ENCODE measurements around the gene CD101.
"Not testable (repeated sequence)": the region's sequence is repeated elsewhere in the genome, so short reads cannot be mapped to it uniquely, and the experiment has no call there.

Gene CD101, protein sequence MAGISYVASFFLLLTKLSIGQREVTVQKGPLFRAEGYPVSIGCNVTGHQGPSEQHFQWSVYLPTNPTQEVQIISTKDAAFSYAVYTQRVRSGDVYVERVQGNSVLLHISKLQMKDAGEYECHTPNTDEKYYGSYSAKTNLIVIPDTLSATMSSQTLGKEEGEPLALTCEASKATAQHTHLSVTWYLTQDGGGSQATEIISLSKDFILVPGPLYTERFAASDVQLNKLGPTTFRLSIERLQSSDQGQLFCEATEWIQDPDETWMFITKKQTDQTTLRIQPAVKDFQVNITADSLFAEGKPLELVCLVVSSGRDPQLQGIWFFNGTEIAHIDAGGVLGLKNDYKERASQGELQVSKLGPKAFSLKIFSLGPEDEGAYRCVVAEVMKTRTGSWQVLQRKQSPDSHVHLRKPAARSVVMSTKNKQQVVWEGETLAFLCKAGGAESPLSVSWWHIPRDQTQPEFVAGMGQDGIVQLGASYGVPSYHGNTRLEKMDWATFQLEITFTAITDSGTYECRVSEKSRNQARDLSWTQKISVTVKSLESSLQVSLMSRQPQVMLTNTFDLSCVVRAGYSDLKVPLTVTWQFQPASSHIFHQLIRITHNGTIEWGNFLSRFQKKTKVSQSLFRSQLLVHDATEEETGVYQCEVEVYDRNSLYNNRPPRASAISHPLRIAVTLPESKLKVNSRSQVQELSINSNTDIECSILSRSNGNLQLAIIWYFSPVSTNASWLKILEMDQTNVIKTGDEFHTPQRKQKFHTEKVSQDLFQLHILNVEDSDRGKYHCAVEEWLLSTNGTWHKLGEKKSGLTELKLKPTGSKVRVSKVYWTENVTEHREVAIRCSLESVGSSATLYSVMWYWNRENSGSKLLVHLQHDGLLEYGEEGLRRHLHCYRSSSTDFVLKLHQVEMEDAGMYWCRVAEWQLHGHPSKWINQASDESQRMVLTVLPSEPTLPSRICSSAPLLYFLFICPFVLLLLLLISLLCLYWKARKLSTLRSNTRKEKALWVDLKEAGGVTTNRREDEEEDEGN
- total RNA-seq: 2.4 to 7.0 reads per million in 2 donors

DNA sequence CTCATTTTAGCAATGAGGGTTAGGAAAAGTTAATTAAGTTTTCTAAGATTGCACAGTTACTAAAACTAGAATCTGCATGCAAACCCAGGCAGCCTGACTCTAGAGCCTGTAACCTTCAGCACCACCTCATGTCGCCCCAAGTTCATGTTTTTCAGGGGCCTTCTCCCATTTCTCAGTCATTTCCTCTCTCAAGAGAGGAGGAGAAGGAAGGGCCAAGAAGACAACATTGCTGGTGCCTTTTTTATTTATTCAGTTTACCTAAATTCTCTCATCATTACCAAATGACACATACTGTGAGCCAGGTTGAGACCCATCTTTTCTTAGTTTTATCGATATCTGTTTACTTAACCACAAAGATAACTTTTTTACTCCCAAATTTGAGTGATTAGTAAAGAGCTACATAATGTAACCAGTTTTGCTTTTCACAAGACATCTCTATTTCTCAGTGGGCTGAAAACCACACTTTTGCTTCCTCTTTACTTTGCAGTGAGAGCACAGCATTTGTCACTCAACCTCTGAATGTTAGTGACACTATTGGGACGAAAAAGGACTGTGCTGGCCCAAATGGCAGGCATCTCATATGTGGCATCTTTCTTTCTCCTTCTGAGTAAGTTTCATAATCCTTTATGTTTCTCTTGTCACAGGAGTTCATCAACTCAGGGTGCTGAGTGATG lies at the start of gene CD101:
CD101 (plus strand) TSS at position 507 of the 674 bp plus-strand sequence; CDS start at position 565, 58 bp downstream.
- no peak for DNase-seq

DNA sequence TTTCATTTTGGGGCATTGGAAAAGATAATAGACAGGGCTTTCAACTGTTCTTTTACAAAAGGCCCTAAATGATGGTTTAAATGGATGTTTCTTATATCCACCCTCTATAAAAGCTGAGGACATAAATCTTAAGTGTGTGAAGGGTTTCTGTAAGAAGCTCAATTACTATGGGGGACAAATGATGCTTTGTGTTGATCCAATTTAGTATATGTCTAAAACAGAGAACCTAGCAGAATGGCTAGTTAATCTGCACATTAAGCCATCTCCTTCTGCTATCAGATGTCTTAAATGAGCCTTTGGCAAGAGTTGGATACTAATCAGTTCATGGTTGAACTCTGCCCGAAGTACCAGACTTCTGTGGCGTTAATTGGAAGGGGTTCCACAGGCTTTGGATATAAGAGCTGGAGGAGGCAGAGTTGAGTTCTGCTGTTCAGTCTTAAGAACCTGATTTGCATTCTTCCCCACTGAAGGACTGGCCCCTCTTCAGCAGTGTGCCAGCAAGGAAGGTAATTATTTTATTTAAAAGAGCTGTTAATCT lies 48.8 kb upstream of the CD101 start:
- no peak for DNase-seq

DNA sequence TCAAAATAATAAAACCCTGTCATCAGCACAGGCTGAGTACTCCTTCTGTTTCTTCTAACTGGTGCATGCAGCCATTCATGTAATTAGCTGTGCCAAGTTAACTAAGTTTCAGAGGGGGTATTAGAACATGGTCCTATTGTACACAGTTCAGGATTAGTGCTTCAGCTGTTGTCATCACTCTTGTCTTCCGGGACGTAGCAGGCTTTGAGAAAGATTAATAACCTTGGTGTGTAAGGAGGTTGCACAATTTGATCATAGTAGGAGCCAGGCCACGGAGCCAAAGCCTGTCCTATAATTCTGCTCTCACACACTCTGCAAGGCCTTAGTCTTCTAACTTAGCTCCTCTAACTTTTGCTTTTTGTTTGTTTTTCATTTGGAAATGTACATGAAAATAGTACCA lies 47.1 kb upstream of the CD101 start:
- no peak for DNase-seq

DNA sequence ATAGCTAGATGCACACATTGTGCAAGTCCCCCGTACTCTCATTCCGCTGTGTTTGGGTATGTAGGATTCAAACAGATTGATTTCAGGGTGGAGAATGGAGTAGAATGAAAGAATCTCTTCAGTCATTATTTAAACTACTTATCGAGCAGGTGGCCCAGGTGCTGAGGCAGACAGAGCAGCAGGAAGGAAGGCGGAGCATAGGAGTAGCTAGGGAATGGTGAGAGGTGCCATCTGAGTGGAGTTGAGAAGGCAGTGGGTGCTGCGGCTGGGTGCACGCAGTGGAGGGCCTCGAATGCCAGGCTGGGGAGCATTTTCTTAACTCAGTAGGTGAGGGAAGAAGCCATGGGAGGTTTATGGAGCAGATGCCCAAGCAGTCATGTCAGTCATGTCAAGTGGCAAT lies 45.2 kb upstream of the CD101 start:
- DNase-seq: no peak

DNA sequence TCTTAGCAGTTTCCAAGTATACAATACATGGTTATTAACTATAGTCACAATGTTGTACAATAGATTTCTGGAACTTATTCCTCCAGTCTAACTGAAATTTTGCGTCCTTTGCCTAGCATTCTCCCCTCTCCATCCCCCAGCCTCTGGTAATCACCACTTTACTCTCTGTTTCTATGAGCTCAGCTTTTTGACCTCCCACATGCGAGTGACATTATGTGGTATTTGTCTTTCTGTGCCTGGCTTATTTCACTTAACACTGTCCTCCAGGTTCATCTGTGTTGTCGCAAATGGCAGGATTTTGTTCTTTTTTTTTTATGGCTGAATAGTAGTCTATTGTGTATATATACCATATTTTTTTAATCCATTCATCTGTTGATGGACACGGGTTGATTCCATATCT lies 43.9 kb upstream of the CD101 start:
- DNase-seq: no peak

DNA sequence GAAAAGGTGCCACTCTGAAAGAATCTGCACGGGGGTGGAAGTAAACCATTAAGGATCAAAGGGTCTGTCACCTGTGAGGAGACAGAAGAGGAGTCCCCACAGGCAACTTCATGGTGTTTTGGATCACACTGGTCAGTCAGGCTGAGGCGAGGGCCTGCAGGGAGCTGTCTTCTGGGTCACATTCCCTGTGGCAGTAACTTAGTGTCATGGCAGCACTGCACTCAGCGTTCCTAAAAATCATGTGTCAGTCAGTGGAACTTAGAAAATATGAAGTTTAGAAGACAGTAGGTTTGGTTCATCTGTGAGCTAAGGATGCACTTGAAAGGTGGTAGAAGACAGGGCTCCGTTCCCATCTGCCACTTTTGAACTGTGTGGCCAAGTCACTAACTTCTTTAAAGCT lies 43.5 kb upstream of the CD101 start:
- no peak for DNase-seq

DNA sequence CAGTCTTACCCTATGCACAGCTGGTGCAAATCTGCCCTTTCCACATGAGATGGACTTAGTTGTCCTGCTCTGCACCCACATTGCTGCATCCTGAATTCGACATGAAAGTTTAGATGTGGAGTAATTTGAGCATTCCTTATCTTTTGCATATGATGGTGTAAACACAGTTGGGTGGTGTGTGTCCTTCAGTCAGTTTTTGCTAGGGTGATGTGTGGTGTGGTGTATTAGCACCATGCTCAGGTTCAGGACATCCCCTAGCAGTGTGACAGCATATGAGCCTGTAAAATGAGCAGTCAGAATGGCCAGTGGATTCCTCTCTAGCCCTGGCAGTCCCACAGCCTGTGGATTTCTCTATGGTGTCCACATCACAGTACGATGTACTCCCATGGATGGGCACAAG lies 42.6 kb upstream of the CD101 start:
- DNase-seq: no peak

DNA sequence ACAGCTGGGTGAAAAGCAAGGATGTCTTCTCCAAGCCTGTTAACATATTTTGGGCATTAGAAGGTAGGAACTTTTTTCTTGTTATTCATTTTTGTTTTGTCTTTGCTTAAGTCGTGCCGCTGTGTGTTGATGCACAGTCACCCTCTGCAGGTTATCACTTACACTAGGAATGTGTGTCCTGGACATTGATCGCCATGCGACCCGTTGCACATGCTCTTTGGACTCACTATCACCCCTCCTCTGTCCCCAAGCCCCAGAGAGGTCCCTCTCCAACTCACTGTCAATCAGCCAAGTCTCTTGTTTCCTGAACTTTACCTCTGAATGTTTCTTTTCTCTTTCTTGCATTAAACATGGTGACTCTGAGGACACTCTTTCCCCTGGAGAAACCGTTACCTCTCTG lies 40.0 kb upstream of the CD101 start:
- no peak for DNase-seq

DNA sequence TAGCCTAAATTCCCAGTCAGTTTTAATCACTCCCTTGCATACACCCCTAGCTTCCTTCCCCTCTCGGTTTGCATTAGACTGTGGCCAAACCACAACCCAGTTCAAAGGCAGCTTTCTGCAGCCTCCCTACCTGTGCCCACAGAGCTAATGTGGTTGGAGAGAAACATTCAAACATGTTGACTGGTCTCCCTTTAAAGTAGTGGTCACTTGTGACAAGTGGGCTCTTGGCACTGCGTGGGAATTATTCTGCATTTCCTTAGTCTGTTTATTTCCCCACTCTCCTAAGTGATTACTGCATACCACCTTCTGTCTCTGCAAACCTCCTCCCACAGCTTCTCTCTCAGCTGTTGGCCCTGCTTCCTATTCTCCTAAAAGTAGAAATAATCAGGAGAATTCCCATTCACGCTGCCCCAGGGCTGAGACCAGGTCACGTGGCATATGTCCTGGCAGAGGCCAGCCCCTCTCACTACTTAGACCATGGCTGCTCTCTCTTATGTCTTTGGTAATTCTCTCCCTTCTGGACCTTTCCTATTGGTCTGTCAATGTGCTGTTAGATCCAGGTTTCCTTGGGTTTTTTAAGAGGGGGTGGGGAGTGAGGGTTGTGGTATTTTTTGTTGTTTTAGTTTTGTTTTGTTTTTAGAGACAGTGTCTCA lies 38.4 kb upstream of the CD101 start:
- no peak for DNase-seq

DNA sequence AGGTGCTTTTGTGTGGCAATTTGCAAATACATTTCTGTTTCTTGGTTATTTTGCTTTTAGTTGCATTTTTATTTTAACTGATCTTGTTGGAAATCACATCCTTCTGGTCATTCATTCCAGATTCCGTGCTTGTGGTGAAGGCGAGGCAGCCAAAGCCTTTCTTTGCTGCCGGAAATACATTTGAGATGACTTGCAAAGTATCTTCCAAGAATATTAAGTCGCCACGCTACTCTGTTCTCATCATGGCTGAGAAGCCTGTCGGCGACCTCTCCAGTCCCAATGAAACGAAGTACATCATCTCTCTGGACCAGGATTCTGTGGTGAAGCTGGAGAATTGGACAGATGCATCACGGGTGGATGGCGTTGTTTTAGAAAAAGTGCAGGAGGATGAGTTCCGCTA lies 34.8 kb upstream of the CD101 start:
- DNase-seq: no peak

DNA sequence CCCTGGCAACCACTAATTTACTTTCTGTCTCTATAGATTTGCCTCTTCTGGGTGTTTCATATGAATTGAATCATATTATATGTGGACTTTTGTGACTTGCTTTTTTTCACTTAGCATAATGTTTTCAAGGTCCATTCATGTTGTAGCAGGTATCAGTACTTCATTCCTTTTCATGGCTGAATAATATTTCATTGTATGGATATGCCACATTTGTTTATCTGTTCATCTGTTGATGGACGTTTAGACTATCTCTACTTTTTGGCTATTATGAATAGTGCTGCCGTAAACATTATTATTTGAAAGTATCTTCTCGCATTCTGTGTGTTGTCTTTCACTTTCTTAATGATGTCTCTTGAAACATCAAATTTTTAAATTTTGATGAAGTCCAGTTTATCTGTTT lies 32.8 kb upstream of the CD101 start:
- DNase-seq: no peak

DNA sequence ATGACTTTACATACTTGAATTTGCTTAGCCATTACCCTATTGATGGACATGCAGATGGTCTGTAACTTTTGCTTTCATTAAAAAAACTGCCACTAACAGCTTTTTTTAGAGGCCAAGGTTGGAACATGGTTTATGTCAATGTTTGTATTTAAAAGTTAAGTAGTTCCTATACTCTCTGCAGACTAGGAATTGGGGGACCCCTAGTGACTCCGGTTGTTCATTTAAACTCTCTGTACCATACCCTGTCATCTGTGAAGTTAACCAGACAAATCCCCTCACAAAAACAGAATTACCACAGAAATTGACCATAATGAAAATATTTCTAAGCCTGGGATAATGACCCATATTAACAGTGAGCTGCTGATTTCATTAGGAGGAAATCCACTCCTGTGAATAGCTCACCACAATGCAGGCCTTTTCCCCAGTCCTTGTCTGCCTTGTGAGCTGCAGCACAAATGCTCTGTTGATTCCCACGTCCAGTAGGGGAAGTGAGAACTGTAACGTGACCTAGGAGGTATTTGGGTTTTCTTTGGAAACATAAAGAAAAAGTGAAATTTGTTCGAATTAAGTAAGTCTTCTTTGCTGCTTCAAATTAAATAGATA lies 30.2 kb upstream of the CD101 start:
- no peak for DNase-seq

DNA sequence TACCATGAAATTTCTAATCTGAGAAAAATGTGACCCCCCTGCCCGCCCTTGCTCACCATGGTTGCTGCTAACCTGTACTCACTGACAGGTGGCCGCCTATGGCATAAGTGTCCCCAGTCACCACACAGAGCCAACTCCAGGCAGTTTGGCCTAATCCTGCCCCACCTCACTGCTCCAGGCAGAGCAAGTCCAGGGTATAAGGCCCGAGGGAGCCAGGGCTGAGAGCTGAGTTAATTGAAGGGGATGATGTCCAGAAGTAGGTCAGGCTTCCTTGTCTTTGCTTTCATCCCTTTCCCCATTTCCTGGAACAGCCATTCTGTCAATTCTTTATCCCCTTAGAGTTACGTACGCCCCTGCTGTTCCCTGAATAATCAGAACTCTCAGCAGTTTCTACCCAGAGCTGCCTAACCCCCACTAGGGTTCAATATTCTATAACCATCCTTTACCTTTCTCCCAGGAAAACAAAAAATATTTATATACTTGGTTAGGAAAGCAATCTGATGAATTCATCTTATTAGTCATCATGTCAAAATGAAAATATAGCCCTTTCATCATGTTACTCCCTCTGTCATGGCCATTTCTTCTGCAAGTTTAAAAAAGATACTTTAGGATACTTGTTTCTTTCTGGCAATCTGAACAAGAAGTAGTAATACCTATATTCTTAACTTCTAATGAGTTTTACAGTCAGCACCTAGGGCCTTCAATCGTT lies 29.4 kb upstream of the CD101 start:
- no peak for DNase-seq

DNA sequence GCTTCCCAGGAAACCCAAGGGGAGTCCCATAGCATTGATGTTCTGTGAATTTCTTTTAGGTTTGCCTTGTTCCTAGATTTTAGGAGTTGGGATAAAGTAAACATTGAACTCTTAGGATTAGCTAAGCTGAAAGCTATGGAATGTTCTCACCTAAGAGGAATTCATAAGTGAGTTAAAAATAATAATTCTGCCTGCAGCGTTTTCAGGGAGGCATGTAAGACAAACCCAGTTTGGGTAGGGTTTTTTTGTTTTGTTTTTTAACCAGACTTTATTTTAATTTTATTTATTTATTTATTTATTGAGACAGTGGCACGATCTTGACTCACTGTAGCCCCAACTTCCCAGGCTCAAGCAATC lies 28.9 kb upstream of the CD101 start:
- no peak for DNase-seq

DNA sequence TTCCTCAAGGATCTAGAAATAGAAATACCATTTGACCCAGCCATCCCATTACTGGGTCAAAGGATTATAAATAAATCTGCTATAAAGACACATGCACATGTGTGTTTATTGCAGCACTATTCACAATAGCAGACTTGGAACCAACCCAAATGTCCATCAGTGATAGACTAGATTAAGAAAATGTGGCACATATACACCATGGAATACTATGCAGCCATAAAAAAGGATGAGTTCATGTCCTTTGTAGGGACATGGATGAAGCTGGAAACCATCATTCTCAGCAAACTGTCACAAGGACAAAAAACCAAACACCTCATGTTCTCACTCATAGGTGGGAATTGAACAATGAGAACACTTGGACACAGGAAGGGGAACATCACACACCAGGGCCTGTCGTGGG lies 21.3 kb upstream of the CD101 start:
- not testable (repeated sequence) for DNase-seq

DNA sequence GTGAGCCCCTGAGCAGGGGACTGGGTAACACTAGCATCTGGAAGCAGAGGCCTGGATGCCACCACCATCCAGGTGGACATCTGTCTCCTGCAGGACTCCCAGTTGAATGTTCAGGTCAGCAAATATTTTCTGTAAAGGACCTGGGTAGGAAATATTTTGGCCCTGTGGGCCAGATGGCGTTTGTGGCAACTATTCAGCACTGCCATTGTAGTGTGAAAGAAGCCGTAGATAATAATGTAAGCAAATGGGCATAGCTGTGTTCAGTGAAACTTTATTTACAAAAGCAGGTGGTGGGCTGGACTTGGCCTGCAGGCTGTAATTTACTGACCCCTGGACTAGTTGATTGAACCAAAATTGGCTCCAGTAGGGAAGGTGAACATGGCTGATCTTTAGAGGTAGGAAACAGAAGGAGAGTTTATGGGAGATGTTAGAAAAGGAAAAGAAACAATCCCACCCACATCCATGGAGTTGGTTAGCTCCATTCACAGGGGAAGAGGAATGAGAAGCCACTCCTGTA lies 20.0 kb upstream of the CD101 start:
- no peak for DNase-seq

DNA sequence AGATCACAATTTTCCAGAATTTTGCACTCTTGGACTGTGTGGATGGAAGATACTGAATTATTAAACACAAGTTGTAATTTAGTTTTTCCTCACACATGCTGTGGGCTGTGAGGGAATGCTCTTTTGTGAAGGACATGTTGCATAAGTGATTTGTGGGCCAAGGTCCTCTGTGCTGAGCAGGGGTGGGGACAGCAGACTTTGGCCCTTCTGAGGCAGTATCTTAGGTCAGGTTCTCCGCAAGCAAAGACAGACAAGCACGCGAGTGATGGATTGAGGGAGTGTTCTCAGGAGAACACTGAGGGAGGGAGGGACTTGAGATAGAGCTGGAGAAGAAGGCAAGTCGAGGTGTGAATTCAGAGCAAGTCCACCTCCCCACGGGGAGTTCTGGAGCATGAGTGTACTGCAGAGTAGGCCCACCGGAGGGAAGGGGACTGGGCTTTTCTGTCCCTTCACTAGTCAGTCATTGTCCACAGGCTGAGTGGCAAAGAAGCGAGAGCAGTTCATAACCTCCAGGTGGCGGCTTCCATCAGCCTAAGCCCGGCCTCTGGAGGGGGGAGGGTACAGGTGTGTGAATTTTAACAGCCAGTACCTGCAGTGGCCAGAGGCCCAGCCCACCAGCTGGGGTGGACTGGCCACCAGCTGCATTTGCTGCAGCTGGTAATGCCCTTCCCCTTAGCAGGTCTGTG lies 19.1 kb upstream of the CD101 start:
- no peak for DNase-seq

DNA sequence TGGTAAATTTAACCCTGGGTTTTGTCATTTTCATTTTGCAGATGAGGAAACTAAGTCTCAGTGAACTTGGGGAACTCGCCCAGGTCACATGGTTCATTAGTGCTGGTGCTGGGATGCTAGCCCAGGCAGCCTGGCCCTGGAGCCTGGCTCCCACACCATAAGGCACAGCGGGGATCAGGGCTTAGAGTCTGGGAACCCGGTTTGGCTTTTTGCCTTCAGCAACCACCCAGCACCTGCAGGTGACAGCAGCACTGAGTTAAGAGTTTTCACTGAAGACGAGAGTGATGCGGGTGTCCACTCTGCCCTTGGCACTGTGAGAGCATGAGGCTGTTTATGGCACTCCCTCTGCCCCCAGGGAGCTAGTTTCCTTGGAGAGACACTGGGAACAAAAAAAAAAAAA lies 18.4 kb upstream of the CD101 start:
- DNase-seq: no peak

DNA sequence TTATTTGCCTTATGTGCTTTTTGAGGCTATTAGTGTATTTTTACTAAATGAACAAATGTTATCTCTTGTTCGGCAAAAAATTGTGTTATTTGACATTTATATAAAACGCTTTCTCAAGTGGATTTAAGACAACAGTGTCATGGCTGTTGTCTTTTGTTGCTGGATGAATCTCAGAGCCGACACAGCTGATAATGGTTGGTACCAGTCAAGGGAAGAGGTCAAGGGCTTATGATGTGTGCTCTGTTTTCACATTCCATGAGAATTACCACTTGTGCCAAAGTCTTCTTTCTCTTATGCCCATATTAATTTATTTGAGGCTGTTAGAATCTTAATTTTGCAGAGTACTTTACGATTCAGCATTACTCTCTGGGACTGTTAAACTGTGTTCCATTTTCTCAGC lies 17.9 kb upstream of the CD101 start:
- no peak for DNase-seq

DNA sequence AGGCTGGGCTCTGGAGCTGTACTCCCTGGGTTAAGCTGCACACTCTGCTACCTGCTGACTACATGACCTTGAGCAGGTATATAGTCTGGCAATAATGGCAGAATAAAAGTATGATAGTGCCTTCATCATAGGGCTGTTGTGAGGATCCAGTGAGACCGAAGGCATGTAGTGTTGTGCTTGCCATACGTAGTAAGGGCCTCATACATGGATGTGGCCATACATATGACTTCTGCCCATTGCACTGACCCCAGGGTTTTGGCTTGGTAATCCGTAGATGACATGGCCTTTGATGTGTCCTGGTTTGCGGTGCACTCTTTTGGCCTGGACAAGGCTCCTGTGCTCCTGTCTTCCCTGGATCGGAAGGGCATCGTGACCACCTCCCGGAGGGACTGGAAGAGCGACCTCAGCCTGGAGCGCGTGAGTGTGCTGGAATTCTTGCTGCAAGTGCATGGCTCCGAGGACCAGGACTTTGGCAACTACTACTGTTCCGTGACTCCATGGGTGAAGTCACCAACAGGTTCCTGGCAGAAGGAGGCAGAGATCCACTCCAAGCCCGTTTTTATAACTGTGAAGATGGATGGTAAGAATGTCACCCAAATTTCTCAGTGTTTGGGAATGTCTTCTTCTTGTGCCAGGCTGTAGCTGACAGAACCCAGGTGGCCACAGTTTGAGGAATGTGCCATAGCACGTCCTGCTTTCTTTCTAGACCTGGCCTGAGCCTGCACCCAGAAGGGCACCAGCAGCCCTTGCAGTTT lies 17.0 kb upstream of the CD101 start:
- no peak for DNase-seq
